GM10266 (cell line): ENCODE results near the gene TSPAN9.

ENCODE experiments used
- DNase-seq: peaks from one replicate; pipeline ENCODE4 v3.0.0; 2012; ENCODE audit errors: extremely low spot score
- TF ChIP-seq, protein P1 (sequence below): IDR thresholded peaks from 2 replicates; pipeline ENCODE4 v1.5.1; 2012; ENCODE audit warnings: mild to moderate bottlenecking, low read depth; ENCODE audit not compliant: control insufficient read depth, insufficient read depth; ENCODE audit errors: missing control alignments

The TSPAN9 gene

DNA sequence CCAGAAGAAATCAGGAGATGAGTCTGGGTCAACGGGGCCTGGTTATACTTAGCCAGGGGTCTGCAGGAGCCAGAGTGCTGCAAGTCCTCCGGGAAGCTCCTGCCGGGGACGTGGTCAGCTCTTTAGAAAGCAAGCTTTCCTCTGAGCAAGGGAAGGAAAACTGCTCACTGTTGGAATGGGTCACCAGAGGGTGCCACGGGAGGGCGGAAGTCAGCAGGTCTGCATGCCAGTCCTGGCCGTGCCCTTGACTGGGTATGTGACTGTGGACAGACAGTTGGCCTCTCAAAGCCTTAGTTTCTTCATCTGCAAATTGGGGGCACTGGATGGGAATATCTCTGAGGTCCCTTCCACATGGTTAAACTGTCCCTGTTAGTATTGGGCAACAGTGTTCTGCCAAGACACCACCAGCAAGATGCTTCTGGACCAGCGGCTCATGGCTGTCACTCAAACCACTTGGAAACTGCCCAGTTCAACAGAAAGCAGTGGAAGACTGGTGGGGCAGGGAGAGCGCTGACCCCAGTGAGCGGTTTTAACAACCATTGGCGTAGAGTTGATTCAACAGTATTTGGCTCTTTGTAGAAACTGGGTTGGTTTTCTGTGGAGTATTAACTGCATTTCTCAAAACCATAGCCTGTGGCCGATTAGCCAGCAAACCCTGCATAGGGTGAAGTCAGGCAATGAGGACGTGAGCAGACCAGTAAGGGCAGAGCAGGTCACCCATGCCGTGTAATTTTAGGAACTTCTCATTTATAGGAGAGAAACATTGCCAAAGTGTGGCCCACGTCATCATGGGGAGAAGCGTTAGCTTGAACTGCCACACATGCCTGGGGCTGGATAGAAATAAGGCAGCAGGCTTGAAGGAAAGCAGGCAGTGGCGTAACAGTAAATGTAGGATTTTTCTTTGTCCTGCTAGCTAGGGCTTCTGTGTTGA is 249.9 kb downstream of the TSPAN9 start:
- DNase-seq, result no peak
- TF ChIP-seq, protein P1, sequence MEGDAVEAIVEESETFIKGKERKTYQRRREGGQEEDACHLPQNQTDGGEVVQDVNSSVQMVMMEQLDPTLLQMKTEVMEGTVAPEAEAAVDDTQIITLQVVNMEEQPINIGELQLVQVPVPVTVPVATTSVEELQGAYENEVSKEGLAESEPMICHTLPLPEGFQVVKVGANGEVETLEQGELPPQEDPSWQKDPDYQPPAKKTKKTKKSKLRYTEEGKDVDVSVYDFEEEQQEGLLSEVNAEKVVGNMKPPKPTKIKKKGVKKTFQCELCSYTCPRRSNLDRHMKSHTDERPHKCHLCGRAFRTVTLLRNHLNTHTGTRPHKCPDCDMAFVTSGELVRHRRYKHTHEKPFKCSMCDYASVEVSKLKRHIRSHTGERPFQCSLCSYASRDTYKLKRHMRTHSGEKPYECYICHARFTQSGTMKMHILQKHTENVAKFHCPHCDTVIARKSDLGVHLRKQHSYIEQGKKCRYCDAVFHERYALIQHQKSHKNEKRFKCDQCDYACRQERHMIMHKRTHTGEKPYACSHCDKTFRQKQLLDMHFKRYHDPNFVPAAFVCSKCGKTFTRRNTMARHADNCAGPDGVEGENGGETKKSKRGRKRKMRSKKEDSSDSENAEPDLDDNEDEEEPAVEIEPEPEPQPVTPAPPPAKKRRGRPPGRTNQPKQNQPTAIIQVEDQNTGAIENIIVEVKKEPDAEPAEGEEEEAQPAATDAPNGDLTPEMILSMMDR, result no peak

DNA sequence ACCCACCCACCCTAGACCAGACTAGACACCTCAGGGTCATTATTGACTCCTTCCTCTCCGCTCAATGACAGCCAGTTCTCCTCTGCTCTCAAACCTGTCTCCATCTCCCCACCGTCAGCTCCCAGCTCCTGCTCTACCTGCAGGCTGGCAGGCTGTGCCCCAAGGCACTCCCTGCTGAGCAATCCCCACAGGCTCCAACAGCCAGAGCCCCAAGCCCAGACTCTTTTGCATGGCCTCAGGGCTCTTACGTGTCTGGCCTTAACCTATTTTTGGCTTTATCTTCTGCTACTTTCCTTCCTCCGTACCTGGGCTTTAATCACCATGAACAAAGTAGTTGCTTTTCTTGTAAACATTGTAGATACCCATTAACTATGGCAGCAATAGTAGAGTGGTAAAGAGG is 250.9 kb downstream of the TSPAN9 start:
- no peak for DNase-seq
- TF ChIP-seq, protein P1, result no peak

DNA sequence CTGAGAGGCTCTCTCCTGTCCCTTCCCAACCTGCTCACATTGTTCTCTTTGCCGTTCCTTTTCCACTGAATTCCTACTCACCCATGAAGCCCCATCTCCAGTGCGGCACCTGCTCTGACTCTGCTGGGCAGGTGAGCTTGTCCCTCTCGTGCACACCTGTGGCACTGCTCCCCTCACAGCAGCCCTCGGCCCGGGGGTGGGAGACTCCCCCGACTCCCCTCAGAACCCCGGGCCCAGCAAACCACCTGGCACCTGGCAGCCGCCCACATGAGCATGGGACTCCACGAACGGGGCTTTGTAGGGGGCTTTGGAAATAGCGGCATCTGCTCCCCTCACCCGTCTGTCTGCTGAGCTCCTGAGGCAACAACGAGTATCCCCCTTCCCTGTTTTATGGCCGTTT is 251.4 kb downstream of the TSPAN9 start:
- DNase-seq, result no peak
- TF ChIP-seq, protein P1, result no peak

DNA sequence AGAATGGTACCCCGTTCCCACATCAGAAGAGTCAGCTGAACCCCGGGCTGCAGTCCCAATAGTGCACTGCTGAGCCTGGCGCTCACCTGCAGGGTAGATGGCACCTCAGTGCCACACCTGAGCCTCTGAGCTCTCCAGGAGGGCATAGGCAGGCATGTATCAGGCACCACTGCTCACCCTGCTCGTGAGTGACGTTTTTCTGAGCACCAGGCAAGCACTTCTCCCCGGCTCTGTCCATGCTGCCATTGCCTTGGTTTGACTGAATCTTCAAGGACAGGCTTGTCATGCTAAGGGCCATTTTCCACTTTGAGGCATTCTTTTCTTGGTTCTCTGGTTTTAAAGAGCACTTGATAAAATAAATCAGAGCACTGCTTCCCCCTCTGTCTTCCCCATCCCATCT is 252.2 kb downstream of the TSPAN9 start:
- TF ChIP-seq, protein P1, result no peak

DNA sequence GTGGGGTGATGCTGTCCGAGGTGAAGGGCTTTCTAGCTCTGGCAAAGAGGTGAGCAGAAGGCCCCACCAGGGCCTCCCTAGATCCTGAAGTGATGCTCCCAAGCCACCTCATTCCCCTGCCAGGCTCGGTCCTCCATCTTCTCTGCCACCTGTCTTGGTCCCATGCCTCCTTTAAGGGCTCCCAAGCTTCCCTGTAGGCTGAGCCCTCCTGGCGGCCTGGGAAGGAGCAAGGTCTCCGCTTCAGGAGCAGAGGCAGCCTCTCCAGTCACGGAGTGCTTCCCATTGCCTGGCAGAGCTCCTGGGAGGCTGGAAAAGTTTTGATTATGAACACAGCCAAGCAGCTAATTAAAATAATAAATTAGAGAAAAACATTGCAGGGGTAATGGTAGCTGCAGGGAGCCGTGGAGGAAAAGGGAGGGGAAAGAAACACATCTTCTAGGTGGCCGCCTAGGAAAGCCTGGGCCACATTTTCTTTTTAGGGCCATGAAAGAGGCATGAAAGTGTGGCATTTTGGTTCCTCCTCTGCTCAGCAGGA is 253.9 kb downstream of the TSPAN9 start:
- TF ChIP-seq, protein P1, result no peak
- no peak for DNase-seq

More for the DNA sequence above, 252.2 kb downstream of the TSPAN9 start:
- DNase-seq, result no peak

DNA sequence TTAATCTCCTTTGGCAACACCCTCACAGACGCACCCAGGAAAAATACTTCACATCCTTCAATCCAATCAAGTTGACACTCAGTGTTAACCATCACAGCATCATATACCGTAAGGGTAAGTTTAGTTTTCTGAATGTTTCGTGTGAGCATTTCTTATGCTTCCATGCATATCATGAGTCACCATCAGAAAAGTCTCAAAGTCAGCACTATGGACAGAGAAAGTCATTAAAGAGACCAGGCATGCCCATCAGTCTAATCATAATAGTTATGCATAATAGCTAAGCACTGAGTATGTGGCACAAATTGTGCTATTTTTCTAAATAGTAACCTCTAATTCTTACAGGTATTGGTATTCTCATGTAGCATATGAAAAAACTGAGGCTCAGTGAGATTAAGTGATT is 255.0 kb downstream of the TSPAN9 start:
- TF ChIP-seq, protein P1, result no peak

DNA sequence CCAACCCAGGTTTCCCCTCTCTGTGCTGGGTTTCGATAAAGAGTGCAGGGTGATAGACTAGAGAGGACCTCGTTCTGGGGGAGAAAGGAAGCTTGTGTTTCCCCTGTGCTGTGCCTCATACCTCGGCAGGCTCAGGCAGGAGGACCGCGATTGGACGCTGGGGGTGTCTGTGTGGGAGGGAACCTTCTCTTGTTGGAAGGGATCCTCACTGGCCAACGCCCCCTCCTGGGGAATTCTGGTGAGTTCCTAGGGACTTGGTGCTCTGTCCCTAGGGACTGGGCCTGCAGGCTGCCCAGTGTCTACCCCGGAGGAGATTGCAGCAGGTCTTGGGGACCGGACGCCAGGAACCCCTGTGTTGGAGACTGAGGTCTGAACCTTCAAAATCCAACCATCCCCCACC is 256.4 kb downstream of the TSPAN9 start:
- no peak for DNase-seq
- TF ChIP-seq, protein P1, result no peak

More for the DNA sequence above, 255.0 kb downstream of the TSPAN9 start:
- DNase-seq, result no peak
